ENCODE measurements around the gene TCF7L2.

TCF7L2 gene

DNA sequence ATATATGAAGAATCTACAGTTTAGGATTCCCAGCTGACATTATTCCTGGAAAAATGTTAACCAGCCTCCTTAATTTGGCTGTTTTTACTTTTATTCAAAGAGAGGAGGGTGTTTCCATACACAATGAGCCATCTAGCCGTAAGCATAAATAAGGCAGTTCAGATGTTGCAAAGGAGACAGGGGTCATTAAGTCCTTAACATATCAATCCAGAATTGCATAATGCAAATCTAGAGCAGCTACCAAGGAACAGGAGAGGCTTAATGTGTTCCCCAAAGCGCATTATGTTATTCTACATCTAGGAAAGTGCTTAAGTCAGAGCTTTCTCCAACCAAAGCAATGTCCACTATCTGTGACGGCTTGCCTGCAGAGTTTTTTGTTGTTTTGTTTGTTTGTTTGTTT is 32.4 kb upstream of the TCF7L2 start:
- Histone ChIP-seq H3K36me3 (ENCODE audit: control insufficient read depth in 1 of 2, insufficient read depth in 2 of 2, low read length in 2 of 2) (no peaks in the 10 kb centered on the region), H3K4me1 (ENCODE audit: control insufficient read depth in 1 of 2, insufficient read depth in 2 of 2, low read length in 2 of 2) (no peaks in the 10 kb centered on the region), H3K4me3 (ENCODE audit: low read depth in 1 of 2, low read length in 2 of 2) (no peak overlapping the region), H3K27ac (ENCODE audit: low read length) (no peak overlapping the region), H3K27me3 (ENCODE audit: low read depth, low read length) (no peaks in the 10 kb centered on the region), H3K9me3 (ENCODE audit: control insufficient read depth in 1 of 2, low read length in 2 of 2) (no peaks in the 10 kb centered on the region)

DNA sequence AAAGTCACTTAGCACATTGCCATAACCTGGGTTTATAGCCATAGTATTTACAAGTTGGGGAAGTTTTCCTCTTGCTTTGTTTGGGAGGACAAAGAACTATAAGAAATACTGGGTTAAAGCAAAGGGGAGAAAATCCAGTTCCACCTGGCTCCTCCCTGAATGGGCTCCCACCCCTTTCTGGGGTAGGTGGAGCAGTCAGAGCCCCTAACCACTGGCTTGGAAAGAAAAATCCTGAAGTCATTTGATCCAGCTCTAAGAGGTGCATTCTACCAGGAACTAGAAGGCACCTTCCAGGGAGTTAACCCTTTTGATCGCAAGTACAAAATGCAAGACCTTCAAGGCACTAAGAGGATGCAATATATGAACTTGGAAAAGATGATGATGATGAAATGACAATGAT is 31.3 kb upstream of the TCF7L2 start:
- no peak overlapping the region for H3K27ac ChIP-seq (ENCODE audit: low read length)
- no peaks in the 10 kb centered on the region for H3K27me3 ChIP-seq (ENCODE audit: low read depth, low read length)
- H3K36me3 ChIP-seq (ENCODE audit: control insufficient read depth in 1 of 2, insufficient read depth in 2 of 2, low read length in 2 of 2), result no peaks in the 10 kb centered on the region
- no peaks in the 10 kb centered on the region for H3K4me1 ChIP-seq (ENCODE audit: control insufficient read depth in 1 of 2, insufficient read depth in 2 of 2, low read length in 2 of 2)
- no peak overlapping the region for H3K4me3 ChIP-seq (ENCODE audit: low read depth in 1 of 2, low read length in 2 of 2)
- H3K9me3 ChIP-seq (ENCODE audit: control insufficient read depth in 1 of 2, low read length in 2 of 2), result no peaks in the 10 kb centered on the region

DNA sequence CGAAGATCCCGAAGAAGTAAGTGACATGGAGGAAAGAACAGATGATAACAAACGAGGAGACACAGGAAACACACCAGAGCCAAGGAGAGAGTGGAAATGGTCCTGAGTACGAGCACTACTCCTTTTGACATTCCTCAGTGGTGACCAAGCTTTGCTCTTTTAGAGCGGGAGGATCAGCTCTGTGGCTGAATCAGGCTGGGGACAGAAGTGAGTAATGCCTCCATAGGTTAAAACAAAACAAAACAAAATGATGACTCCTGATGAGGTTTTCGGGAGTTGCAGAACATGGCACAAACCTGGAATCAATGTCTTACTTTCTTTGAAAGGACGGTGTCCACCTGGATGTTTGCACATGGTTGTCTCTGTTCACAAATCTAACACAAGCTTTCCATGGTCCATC is 30.3 kb upstream of the TCF7L2 start:
- no peaks in the 10 kb centered on the region for H3K9me3 ChIP-seq (ENCODE audit: control insufficient read depth in 1 of 2, low read length in 2 of 2)
- H3K27me3 ChIP-seq (ENCODE audit: low read depth, low read length), result no peaks in the 10 kb centered on the region
- no peaks in the 10 kb centered on the region for H3K4me1 ChIP-seq (ENCODE audit: control insufficient read depth in 1 of 2, insufficient read depth in 2 of 2, low read length in 2 of 2)
- H3K4me3 ChIP-seq (ENCODE audit: low read depth in 1 of 2, low read length in 2 of 2), result no peak overlapping the region
- no peak overlapping the region for H3K27ac ChIP-seq (ENCODE audit: low read length)
- no peaks in the 10 kb centered on the region for H3K36me3 ChIP-seq (ENCODE audit: control insufficient read depth in 1 of 2, insufficient read depth in 2 of 2, low read length in 2 of 2)

DNA sequence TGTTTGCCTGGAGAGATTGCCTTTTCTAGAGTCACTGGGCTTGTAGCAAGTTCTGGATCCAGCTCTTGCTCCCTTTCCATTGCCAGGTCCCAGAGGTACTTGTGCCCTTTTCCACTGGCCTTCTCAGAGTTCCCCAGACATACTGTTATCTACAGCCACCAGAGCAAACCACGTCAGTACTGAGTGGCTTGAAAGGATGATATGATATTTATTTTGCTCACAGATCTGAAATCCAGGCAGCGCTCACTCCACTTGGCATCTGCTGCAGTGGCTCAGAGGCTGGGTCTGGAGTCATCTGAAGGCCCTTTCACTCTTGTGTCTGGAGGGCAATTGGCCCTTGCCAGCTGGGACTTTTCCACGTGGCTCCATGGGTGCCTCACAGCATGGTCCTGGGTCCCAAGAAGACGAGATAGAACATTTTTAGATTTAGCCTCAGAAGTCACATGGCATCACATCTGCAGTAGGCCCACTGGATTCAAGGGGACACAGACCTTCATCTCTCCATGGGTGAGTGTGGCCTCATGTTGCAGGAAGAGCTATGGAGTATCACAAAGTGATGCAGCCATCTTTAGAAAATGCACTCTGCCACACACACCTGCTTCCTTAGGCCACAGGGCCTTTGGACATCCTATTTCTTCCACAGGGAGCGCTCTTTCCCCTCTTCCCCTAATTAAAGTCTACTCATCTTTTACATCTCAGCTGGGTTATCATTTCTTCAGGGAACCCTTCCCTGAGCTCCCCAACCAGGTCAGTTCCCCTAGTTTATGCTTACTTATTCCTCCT is 22.9 kb upstream of the TCF7L2 start:
- H3K4me3 ChIP-seq (ENCODE audit: low read depth in 1 of 2, low read length in 2 of 2), result no peak overlapping the region
- peaks cover 0 to 10% of the 10 kb centered on the region in 2 donors for H3K9me3 ChIP-seq (ENCODE audit: control insufficient read depth in 1 of 2, low read length in 2 of 2)
- no peaks in the 10 kb centered on the region for H3K4me1 ChIP-seq (ENCODE audit: control insufficient read depth in 1 of 2, insufficient read depth in 2 of 2, low read length in 2 of 2)
- no peaks in the 10 kb centered on the region for H3K36me3 ChIP-seq (ENCODE audit: control insufficient read depth in 1 of 2, insufficient read depth in 2 of 2, low read length in 2 of 2)
- H3K27me3 ChIP-seq (ENCODE audit: low read depth, low read length), result no peaks in the 10 kb centered on the region
- no peak overlapping the region for H3K27ac ChIP-seq (ENCODE audit: low read length)

DNA sequence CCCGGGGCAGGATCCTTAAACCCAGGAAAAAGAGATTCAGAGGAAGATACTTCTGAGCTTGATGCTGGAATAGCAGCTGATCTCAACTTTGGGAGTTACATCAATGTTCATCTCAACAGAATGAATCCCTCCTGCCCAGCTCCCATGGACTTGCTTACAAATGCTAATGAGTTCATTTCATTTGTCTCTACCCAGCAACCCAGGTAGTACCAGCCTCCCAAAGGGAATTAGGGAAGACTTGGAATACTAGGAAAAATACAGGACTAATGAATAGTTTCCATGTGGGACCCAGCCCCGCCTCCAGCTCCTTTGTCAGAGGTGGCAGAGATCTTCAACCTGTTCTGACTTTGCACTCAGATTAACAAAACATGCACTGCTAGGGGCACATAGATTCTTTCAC is 22.1 kb upstream of the TCF7L2 start:
- no peaks in the 10 kb centered on the region for H3K27me3 ChIP-seq (ENCODE audit: low read depth, low read length)
- no peaks in the 10 kb centered on the region for H3K36me3 ChIP-seq (ENCODE audit: control insufficient read depth in 1 of 2, insufficient read depth in 2 of 2, low read length in 2 of 2)
- H3K4me1 ChIP-seq (ENCODE audit: control insufficient read depth in 1 of 2, insufficient read depth in 2 of 2, low read length in 2 of 2), result no peaks in the 10 kb centered on the region
- H3K9me3 ChIP-seq (ENCODE audit: control insufficient read depth in 1 of 2, low read length in 2 of 2), result peaks cover 0 to 10% of the 10 kb centered on the region in 2 donors
- no peak overlapping the region for H3K4me3 ChIP-seq (ENCODE audit: low read depth in 1 of 2, low read length in 2 of 2)
- no peak overlapping the region for H3K27ac ChIP-seq (ENCODE audit: low read length)

DNA sequence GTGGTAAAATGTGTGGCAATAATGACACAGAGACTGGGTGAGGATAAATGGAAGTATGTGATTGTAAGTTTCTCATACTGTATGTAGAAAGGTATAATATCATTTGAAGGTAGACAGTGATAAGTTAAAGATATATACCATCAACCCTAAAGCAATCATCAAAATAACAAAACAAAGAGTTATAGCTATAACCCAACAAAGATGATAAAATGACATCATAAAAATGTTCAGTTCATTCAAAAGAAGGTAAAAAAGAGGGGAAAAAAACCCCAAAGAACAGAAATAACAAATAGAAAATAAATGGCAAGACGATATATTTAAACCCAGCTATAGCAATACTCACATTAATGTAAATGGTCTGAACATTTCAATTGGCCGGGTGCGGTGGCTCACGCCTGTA is 17.4 kb upstream of the TCF7L2 start:
- H3K9me3 ChIP-seq (ENCODE audit: control insufficient read depth in 1 of 2, low read length in 2 of 2), result peaks cover 0 to 10% of the 10 kb centered on the region in 2 donors
- no peaks in the 10 kb centered on the region for H3K36me3 ChIP-seq (ENCODE audit: control insufficient read depth in 1 of 2, insufficient read depth in 2 of 2, low read length in 2 of 2)
- H3K27me3 ChIP-seq (ENCODE audit: low read depth, low read length), result no peaks in the 10 kb centered on the region
- no peak overlapping the region for H3K27ac ChIP-seq (ENCODE audit: low read length)
- no peaks in the 10 kb centered on the region for H3K4me1 ChIP-seq (ENCODE audit: control insufficient read depth in 1 of 2, insufficient read depth in 2 of 2, low read length in 2 of 2)
- no peak overlapping the region for H3K4me3 ChIP-seq (ENCODE audit: low read depth in 1 of 2, low read length in 2 of 2)

DNA sequence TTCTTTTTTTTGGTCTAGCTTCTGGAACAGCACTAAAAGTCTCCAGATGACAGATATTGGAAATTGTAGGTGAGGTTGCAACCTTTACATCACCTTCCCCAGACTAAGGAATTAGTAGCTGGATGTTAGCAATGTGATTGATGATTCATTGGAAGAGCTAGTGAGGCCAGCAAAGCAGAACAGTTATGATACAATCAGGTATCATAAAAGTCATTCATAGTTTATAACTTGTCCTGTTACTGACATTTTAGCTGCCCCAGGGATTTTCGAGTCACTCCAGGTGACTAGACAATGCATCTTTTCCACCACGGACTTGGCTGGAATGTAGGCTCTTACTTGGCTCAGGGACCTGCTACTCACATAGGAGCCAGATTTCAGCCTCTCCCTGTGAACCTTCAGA is 15.9 kb upstream of the TCF7L2 start:
- peaks cover 0 to 9% of the 10 kb centered on the region in 2 donors for H3K9me3 ChIP-seq (ENCODE audit: control insufficient read depth in 1 of 2, low read length in 2 of 2)
- H3K4me3 ChIP-seq (ENCODE audit: low read depth in 1 of 2, low read length in 2 of 2), result no peak overlapping the region
- no peaks in the 10 kb centered on the region for H3K4me1 ChIP-seq (ENCODE audit: control insufficient read depth in 1 of 2, insufficient read depth in 2 of 2, low read length in 2 of 2)
- H3K27me3 ChIP-seq (ENCODE audit: low read depth, low read length), result no peaks in the 10 kb centered on the region
- H3K36me3 ChIP-seq (ENCODE audit: control insufficient read depth in 1 of 2, insufficient read depth in 2 of 2, low read length in 2 of 2), result no peaks in the 10 kb centered on the region
- no peak overlapping the region for H3K27ac ChIP-seq (ENCODE audit: low read length)

DNA sequence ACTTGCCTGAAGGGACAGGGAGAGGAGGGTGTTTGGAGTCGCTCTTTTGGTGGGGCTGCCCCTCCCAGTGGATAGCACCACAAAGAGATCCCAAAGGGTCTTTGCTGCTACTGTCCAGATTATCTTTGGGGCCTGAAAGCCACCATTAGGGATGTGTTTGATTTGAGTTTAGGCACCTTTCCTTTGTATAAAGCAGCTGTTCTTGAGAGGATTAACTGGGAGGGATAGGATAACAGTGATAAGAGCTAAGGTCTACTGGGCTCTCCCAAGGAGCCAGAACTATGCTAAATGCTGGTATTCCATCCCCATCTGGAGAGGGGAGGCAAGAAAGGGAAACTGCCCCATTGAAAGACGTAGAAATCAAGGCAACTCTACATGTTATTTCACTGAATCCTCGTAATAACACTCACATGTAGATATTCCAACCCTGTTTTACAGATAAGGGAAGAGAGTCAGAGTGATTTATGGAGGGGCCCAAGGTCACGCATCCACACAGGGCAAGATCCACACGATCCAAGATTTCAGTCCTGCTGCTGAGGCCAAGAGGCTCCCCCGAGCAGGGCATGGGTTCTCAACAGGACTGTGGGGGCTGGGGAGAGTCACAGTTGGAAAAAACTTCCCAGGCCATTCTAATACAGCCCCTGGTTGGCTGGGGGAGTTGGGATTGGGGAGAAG is 11.1 kb upstream of the TCF7L2 start:
- Histone ChIP-seq H3K4me3 (ENCODE audit: low read depth in 1 of 2, low read length in 2 of 2) (no peak overlapping the region), H3K4me1 (ENCODE audit: control insufficient read depth in 1 of 2, insufficient read depth in 2 of 2, low read length in 2 of 2) (no peaks in the 10 kb centered on the region), H3K27ac (ENCODE audit: low read length) (no peak overlapping the region), H3K27me3 (ENCODE audit: low read depth, low read length) (no peaks in the 10 kb centered on the region), H3K9me3 (ENCODE audit: control insufficient read depth in 1 of 2, low read length in 2 of 2) (no peaks in the 10 kb centered on the region), H3K36me3 (ENCODE audit: control insufficient read depth in 1 of 2, insufficient read depth in 2 of 2, low read length in 2 of 2) (no peaks in the 10 kb centered on the region)

DNA sequence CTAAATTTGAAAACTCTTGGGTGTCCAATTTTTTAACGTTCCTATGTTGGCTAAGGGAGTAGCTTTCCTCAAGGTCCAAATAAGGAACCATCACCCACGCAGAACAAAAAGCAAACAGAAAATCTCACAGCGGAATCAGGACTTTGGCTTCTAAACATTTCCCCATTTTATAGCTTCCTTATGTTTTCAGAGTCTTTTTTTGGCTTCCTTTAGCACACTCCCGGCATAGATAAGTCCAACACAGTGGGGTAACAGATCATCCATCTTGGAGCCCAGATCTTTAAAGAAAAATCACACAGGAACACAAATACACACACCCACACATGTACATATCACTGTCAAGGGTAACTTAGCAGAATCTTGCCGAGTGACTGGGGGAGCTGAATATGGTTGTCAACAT is 4.2 kb upstream of the TCF7L2 start:
- Histone ChIP-seq H3K36me3 (ENCODE audit: control insufficient read depth in 1 of 2, insufficient read depth in 2 of 2, low read length in 2 of 2) (no peaks in the 10 kb centered on the region), H3K27me3 (ENCODE audit: low read depth, low read length) (no peaks in the 10 kb centered on the region), H3K4me3 (ENCODE audit: low read depth in 1 of 2, low read length in 2 of 2) (no peak overlapping the region), H3K9me3 (ENCODE audit: control insufficient read depth in 1 of 2, low read length in 2 of 2) (no peaks in the 10 kb centered on the region), H3K4me1 (ENCODE audit: control insufficient read depth in 1 of 2, insufficient read depth in 2 of 2, low read length in 2 of 2) (peaks cover 0 to 12% of the 10 kb centered on the region in 2 donors), H3K27ac (ENCODE audit: low read length) (no peak overlapping the region)

DNA sequence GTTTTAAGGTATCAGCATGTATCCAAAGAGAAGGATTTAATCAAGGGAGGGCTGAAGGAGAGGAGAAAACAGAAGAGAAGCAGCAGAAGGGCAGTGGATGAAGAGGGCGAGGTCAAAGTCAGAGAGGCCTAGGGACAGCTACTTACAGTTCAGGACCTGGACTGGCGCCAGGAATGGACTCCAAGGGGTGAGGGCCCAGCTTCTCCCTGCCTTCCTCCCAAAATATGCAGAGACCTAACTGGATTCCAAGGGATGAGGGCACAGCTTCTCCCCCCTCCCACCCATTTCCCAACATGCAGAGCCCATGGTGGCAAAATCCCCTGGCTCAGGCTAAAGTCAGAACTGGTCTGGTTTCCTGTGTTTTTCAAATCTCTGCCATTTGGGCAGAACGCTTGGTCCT is 3.4 kb upstream of the TCF7L2 start:
- no peaks in the 10 kb centered on the region for H3K36me3 ChIP-seq (ENCODE audit: control insufficient read depth in 1 of 2, insufficient read depth in 2 of 2, low read length in 2 of 2)
- H3K9me3 ChIP-seq (ENCODE audit: control insufficient read depth in 1 of 2, low read length in 2 of 2), result no peaks in the 10 kb centered on the region
- peaks cover 0 to 12% of the 10 kb centered on the region in 2 donors for H3K4me1 ChIP-seq (ENCODE audit: control insufficient read depth in 1 of 2, insufficient read depth in 2 of 2, low read length in 2 of 2)
- no peak overlapping the region for H3K4me3 ChIP-seq (ENCODE audit: low read depth in 1 of 2, low read length in 2 of 2)
- no peaks in the 10 kb centered on the region for H3K27me3 ChIP-seq (ENCODE audit: low read depth, low read length)
- no peak overlapping the region for H3K27ac ChIP-seq (ENCODE audit: low read length)

DNA sequence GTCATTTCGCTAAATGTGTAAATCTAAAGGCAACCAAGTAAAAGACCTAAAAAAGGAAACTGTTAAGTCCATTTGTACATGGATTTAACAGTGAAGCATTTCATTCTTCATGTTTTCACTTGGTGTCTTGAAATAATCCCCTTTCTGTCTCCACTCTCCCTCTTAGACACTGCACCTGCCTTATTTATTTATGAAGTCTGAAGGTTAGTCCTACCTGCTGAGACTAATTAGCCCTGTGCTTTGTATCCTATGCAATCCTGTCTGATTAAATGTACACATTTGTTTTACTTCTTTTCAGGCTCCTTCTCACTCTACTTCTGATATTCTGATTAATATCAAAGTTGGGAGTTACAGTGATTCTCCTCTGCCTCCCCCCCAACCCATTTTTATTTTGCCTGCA is 1.9 kb upstream of the TCF7L2 start:
- Histone ChIP-seq H3K4me3 (ENCODE audit: low read depth in 1 of 2, low read length in 2 of 2) (no peak overlapping the region), H3K4me1 (ENCODE audit: control insufficient read depth in 1 of 2, insufficient read depth in 2 of 2, low read length in 2 of 2) (peaks cover 0 to 14% of the 10 kb centered on the region in 2 donors), H3K27me3 (ENCODE audit: low read depth, low read length) (no peaks in the 10 kb centered on the region), H3K36me3 (ENCODE audit: control insufficient read depth in 1 of 2, insufficient read depth in 2 of 2, low read length in 2 of 2) (no peaks in the 10 kb centered on the region), H3K27ac (ENCODE audit: low read length) (peak overlapping the region; percentile 82), H3K9me3 (ENCODE audit: control insufficient read depth in 1 of 2, low read length in 2 of 2) (no peaks in the 10 kb centered on the region)

All from muscle layer of duodenum (tissue), 2 donors.